ENCODE measurements around the gene BBOX1. TPM values are rescaled to one million over a fixed set of nuclear protein-coding genes. Genes with fewer than 3 reads are reported as not detected.
"Not testable (repeated sequence)": the region's sequence is repeated elsewhere in the genome, so short reads cannot be mapped to it uniquely, and the experiment has no call there.

The BBOX1 gene
- total RNA-seq, 1 experiment from 2014 or later = not detected

DNA sequence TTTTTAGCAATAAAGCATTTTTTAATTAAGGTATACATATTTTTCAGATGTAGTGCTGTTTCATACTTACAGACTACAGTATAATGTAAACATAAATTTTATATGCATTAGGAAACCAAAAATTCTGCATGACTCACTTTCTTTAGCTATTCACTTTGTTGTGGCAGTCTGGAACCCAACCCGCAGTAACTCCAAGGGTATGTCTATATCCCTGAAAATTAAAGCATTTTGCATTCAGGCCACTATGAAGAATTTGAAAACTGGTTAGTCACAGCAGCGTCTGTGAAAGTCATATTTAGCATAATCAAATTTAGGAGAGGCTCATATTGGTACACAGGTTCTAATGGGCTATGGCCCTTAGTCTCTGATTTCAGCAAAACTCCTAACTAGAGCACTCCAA, 46.8 kb downstream of the BBOX1 start:
- Histone ChIP-seq H3K4me3 (no peak overlapping the region), H3K27me3 (ENCODE audit: insufficient read depth, low read depth) (no peaks in the 10 kb centered on the region), H3K79me2 (ENCODE audit: low read depth) (no peaks in the 10 kb centered on the region), H3K9me3 (ENCODE audit: insufficient read depth, low read depth) (0 out of 2 replicates have a peak, but pooled peaks cover 7% of the 10 kb centered on the region), H3K36me3 (ENCODE audit: low read depth) (no peaks in the 10 kb centered on the region), H2AFZ (no peak overlapping the region), H3F3A (ENCODE audit: insufficient read depth, low read depth) (no peaks in the 10 kb centered on the region), H3K9me2 (ENCODE audit: insufficient read depth) (no peaks in the 10 kb centered on the region; the same call in 1 of the 2 replicates), H3K4me1 (replicated peaks; ENCODE audit: insufficient read depth) (no peaks in the 10 kb centered on the region), H3K4me2 (no peak overlapping the region), H3K27ac (no peak overlapping the region), H4K20me1 (ENCODE audit: insufficient read depth) (no peaks in the 10 kb centered on the region)
- ChIA-PET CTCF (no interaction called here), POLR2A (ENCODE audit: unreplicated experiment) (no interaction called here)
- BruUV-seq (replicated peaks) = no TSS peak
- intact Hi-C loops (cut with micrococcal nuclease; ENCODE audit: unreplicated experiment) = no loop called here
- DNase-seq = no peak
- no peak for TF ChIP-seq EZH2 (IDR thresholded peaks at IDR 0.05; ENCODE audit: low read depth)
- TF ChIP-seq, protein P1, sequence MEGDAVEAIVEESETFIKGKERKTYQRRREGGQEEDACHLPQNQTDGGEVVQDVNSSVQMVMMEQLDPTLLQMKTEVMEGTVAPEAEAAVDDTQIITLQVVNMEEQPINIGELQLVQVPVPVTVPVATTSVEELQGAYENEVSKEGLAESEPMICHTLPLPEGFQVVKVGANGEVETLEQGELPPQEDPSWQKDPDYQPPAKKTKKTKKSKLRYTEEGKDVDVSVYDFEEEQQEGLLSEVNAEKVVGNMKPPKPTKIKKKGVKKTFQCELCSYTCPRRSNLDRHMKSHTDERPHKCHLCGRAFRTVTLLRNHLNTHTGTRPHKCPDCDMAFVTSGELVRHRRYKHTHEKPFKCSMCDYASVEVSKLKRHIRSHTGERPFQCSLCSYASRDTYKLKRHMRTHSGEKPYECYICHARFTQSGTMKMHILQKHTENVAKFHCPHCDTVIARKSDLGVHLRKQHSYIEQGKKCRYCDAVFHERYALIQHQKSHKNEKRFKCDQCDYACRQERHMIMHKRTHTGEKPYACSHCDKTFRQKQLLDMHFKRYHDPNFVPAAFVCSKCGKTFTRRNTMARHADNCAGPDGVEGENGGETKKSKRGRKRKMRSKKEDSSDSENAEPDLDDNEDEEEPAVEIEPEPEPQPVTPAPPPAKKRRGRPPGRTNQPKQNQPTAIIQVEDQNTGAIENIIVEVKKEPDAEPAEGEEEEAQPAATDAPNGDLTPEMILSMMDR (conservative IDR thresholded peaks at IDR 0.05) = no peak

DNA sequence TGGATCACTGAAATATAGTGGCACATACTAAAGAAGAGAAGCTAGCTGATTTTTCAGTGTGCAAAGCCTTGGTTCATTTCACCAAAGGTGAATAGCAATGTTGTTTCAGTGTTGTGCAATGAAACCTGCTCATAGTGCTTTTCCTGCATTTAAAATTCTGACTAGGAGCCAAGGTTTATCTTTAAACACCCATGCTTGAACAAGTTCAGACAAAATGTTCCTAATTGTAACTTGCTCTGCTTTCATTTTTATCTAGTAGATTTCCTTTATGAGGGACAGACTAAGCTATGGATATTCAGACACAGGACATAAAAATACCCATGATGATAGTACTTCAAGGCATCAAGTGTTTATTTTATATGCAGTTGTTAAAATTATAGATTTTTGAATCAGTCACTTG, 47.7 kb downstream of the BBOX1 start:
- H3K9me2 ChIP-seq (ENCODE audit: insufficient read depth) = no peaks in the 10 kb centered on the region; the same call in 1 of the 2 replicates
- no peaks in the 10 kb centered on the region for H3K27me3 ChIP-seq (ENCODE audit: insufficient read depth, low read depth)
- TF ChIP-seq, protein P1 (conservative IDR thresholded peaks at IDR 0.05) = no peak
- no peak for TF ChIP-seq EZH2 (IDR thresholded peaks at IDR 0.05; ENCODE audit: low read depth)
- intact Hi-C loops (cut with micrococcal nuclease; ENCODE audit: unreplicated experiment) = no loop called here
- no peaks in the 10 kb centered on the region for H3K4me1 ChIP-seq (replicated peaks; ENCODE audit: insufficient read depth)
- H3K27ac ChIP-seq = no peak overlapping the region
- no peak overlapping the region for H3K4me2 ChIP-seq
- H3K79me2 ChIP-seq (ENCODE audit: low read depth) = no peaks in the 10 kb centered on the region
- no TSS peak for BruUV-seq (replicated peaks)
- H2AFZ ChIP-seq = no peak overlapping the region
- H3K4me3 ChIP-seq = no peak overlapping the region
- ChIA-PET POLR2A (ENCODE audit: unreplicated experiment) (no interaction called here), CTCF (no interaction called here)
- H3K9me3 ChIP-seq (ENCODE audit: insufficient read depth, low read depth) = 0 out of 2 replicates have a peak, but pooled peaks cover 7% of the 10 kb centered on the region
- no peaks in the 10 kb centered on the region for H3F3A ChIP-seq (ENCODE audit: insufficient read depth, low read depth)
- H3K36me3 ChIP-seq (ENCODE audit: low read depth) = no peaks in the 10 kb centered on the region
- no peaks in the 10 kb centered on the region for H4K20me1 ChIP-seq (ENCODE audit: insufficient read depth)
- DNase-seq = no peak

DNA sequence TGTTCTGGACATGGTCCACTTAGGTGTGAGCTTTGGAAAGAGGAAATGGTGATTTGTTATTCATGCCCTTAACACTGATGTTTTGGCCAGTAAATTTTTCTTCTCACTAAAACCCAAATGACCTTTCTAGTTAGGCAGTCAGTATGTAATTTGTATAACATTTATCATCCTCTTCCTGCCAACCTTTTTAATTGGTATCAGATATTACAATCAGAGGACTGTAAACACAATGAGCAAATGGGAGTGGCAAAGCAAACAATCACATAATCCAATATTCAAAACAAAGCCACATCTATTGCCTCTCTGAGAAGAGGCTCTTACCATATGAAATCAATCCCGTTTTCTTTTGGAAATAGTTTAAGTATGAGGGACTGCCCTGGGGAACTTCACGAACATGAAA, 49.1 kb downstream of the BBOX1 start:
- intact Hi-C loops (cut with micrococcal nuclease; ENCODE audit: unreplicated experiment) = no loop called here
- BruUV-seq (replicated peaks) = no TSS peak
- ChIA-PET CTCF (no interaction called here), POLR2A (ENCODE audit: unreplicated experiment) (no interaction called here)
- Histone ChIP-seq H3K27me3 (ENCODE audit: insufficient read depth, low read depth) (no peaks in the 10 kb centered on the region), H3K9me2 (ENCODE audit: insufficient read depth) (no peaks in the 10 kb centered on the region; the same call in 1 of the 2 replicates), H3K4me2 (no peak overlapping the region), H3K4me3 (no peak overlapping the region), H3K79me2 (ENCODE audit: low read depth) (no peaks in the 10 kb centered on the region), H3K9me3 (ENCODE audit: insufficient read depth, low read depth) (0 out of 2 replicates have a peak, but pooled peaks cover 7% of the 10 kb centered on the region), H3K4me1 (replicated peaks; ENCODE audit: insufficient read depth) (no peaks in the 10 kb centered on the region), H3K27ac (no peak overlapping the region), H4K20me1 (ENCODE audit: insufficient read depth) (no peaks in the 10 kb centered on the region), H2AFZ (no peak overlapping the region), H3K36me3 (ENCODE audit: low read depth) (no peaks in the 10 kb centered on the region), H3F3A (ENCODE audit: insufficient read depth, low read depth) (no peaks in the 10 kb centered on the region)
- DNase-seq = no peak
- no peak for TF ChIP-seq EZH2 (IDR thresholded peaks at IDR 0.05; ENCODE audit: low read depth)
- TF ChIP-seq, protein P1 (conservative IDR thresholded peaks at IDR 0.05) = no peak

DNA sequence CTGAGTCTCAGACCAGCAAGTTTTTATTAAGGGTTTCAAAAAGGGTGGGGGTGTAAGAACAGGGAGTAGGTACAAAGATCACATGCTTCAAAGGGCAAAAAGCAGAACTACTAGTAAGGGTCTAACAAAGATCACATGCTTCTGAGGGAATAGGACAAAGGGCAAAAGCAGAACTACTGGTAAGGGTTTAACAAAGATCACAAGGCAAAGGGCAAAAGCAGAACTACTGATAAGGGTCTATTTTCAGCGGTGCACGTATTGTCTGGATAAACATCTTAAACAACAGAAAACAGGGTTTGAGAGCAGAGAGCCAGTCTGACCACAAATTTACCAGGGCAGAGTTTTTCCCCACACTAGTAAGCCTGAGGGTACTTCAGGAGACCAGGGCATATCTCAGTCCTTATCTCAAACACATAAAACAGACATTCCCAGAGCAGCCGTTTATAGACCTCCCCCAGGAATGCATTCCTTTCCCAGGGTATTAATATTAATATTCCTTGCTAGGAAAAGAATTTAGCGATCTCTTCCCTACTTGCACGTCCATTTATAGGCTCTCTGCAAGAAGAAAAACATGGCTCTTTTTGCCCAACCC, 49.8 kb downstream of the BBOX1 start:
- CTCF ChIA-PET; H3K4me2 ChIP-seq; H3K79me2 ChIP-seq (ENCODE audit: low read depth); H3F3A ChIP-seq (ENCODE audit: insufficient read depth, low read depth); H3K4me3 ChIP-seq; DNase-seq; H3K9me2 ChIP-seq (ENCODE audit: insufficient read depth); H3K27ac ChIP-seq; H3K36me3 ChIP-seq (ENCODE audit: low read depth); H3K9me3 ChIP-seq (ENCODE audit: insufficient read depth, low read depth); POLR2A ChIA-PET (ENCODE audit: unreplicated experiment); H4K20me1 ChIP-seq (ENCODE audit: insufficient read depth); intact Hi-C loops (cut with micrococcal nuclease; ENCODE audit: unreplicated experiment); BruUV-seq (replicated peaks); H2AFZ ChIP-seq; H3K4me1 ChIP-seq (replicated peaks; ENCODE audit: insufficient read depth); H3K27me3 ChIP-seq (ENCODE audit: insufficient read depth, low read depth): not testable (repeated sequence)
